Smooth muscle cell (in vitro differentiated cells): ENCODE data around the gene CNTROB. TPM values are rescaled to one million over a fixed set of nuclear protein-coding genes. Genes with fewer than 3 reads are reported as not detected.
A peak's percentile ranks its signal among the peaks of the same experiment; 100 is the strongest.

Source experiments
- DNase-seq: peaks from one replicate; lab custom pipeline; 2025; ENCODE audit not compliant: unreplicated experiment; lab: John Stamatoyannopoulos, UW
- H2AFZ ChIP-seq: fragments of 200-600 bp; sonication (generic); 2 replicates; pipeline ENCODE4 v1.6.0; 2016; ENCODE audit warnings: antibody characterized with exemption, low read depth, mild to moderate bottlenecking
- H3F3A ChIP-seq: fragments of 200-600 bp; sonication (generic); 2 replicates; pipeline ENCODE4 v1.6.0; 2017; ENCODE audit warnings: antibody characterized with exemption, low read depth
- H3K27ac ChIP-seq: fragments of 200-600 bp; sonication (generic); 2 replicates; pipeline ENCODE4 v1.5.1; 2016; ENCODE audit warnings: low read depth, mild to moderate bottlenecking
- H3K27me3 ChIP-seq: fragments of 200-600 bp; sonication (generic); 2 replicates; pipeline ENCODE4 v1.6.1; 2016; ENCODE audit warnings: low read depth, mild to moderate bottlenecking
- H3K36me3 ChIP-seq: fragments of 200-600 bp; sonication (generic); 2 replicates; pipeline ENCODE4 v1.5.1; 2016; ENCODE audit warnings: low read depth
- H3K4me1 ChIP-seq: fragments of 200-600 bp; sonication (generic); 2 replicates; pipeline ENCODE4 v1.5.1; 2016; ENCODE audit warnings: low read depth
- H3K4me2 ChIP-seq: fragments of 200-600 bp; sonication (generic); 2 replicates; pipeline ENCODE4 v1.6.0; 2016; ENCODE audit warnings: mild to moderate bottlenecking
- H3K4me3 ChIP-seq: fragments of 200-600 bp; sonication (generic); 2 replicates; pipeline ENCODE4 v1.5.1; 2016; ENCODE audit warnings: mild to moderate bottlenecking
- H3K79me2 ChIP-seq: fragments of 200-600 bp; sonication (generic); 2 replicates; pipeline ENCODE4 v1.6.0; 2016; ENCODE audit warnings: low read depth, mild to moderate bottlenecking
- H3K9ac ChIP-seq: fragments of 200-600 bp; sonication (generic); 2 replicates; pipeline ENCODE4 v1.6.0; 2016; ENCODE audit warnings: low read depth
- H3K9me3 ChIP-seq: fragments of 200-600 bp; sonication (generic); replicated peaks from 2 replicates; pipeline ENCODE4 v1.5.1; 2016; ENCODE audit warnings: low read depth
- H4K20me1 ChIP-seq: fragments of 200-600 bp; sonication (generic); 2 replicates; pipeline ENCODE4 v1.6.0; 2016; ENCODE audit warnings: low read depth
- CTCF ChIP-seq: fragments of 200-600 bp; sonication (generic); IDR thresholded peaks from 2 replicates; pipeline ENCODE4 v1.5.1; 2017; ENCODE audit warnings: borderline replicate concordance, mild to moderate bottlenecking, antibody characterized with exemption; ENCODE audit not compliant: insufficient read depth, poor library complexity, severe bottlenecking
- WGBS: methylation state at CpG from one replicate; pipeline ENCODE4 v1.1.7; 2016; ENCODE audit warnings: low lambda C conversion rate; 5-methylcytosine and 5-hydroxymethylcytosine counted together
- polyA plus RNA-seq: library from polyadenylated mRNA; unstranded; fragments of >200 nt; fragmentation: Nextera tagmentation; extraction: Ambion mirVana; gene quantifications from 2 replicates; pipeline ENCODE4 v1.2.1, GENCODE V29; 2016
- total RNA-seq: library from RNA; depleted of rRNA; stranded (reverse); fragments of >200 nt; gene quantifications from 2 replicates; pipeline ENCODE4 v1.2.3, GENCODE V29; 2014

Gene CNTROB
- total and polyA plus RNA-seq, 2 experiments from 2014 or later = 11.1 to 20.6 TPM

GRCh38 chr17:7977805-7978204 lies 45.8 kb downstream of the CNTROB start:
- H3K9me3 ChIP-seq = peaks cover 4% of the 10 kb centered on the region
- no peak overlapping the region for H2AFZ ChIP-seq
- H3K36me3 ChIP-seq = no peaks in the 10 kb centered on the region
- DNase-seq = no peak
- 92% methylated on average over 5 of the region's 5 CpGs for WGBS
- no peak overlapping the region for H3K4me2 ChIP-seq
- H3K4me3 ChIP-seq = no peak overlapping the region
- H3K4me1 ChIP-seq = peaks cover 4% of the 10 kb centered on the region
- no peaks in the 10 kb centered on the region for H3K79me2 ChIP-seq
- no peak overlapping the region for H3K27ac ChIP-seq
- no peak for TF ChIP-seq CTCF
- no peak overlapping the region for H3K9ac ChIP-seq
- no peaks in the 10 kb centered on the region for H3F3A ChIP-seq
- H3K27me3 ChIP-seq = no peaks in the 10 kb centered on the region
- no peaks in the 10 kb centered on the region for H4K20me1 ChIP-seq

GRCh38 chr17:7982173-7982572 lies 50.2 kb downstream of the CNTROB start:
- Histone ChIP-seq H3K9me3 (no peaks in the 10 kb centered on the region), H3K27ac (peak overlapping the region; percentile 86), H3K4me3 (peak overlapping the region; percentile 1), H2AFZ (peak overlapping the region; percentile 49), H3K9ac (peak overlapping the region; percentile 61), H3F3A (no peaks in the 10 kb centered on the region), H3K36me3 (no peaks in the 10 kb centered on the region), H3K79me2 (no peaks in the 10 kb centered on the region), H4K20me1 (no peaks in the 10 kb centered on the region), H3K4me2 (peak overlapping the region; percentile 80), H3K27me3 (no peaks in the 10 kb centered on the region), H3K4me1 (peaks cover 4% of the 10 kb centered on the region)
- no peak for DNase-seq
- 16% methylated on average over 7 of the region's 7 CpGs for WGBS
- no peak for TF ChIP-seq CTCF

GRCh38 chr17:7982666-7983065 lies 50.7 kb downstream of the CNTROB start:
- Histone ChIP-seq H3K4me1 (peaks cover 4% of the 10 kb centered on the region), H3K4me2 (peak overlapping the region; percentile 80)

More at GRCh38 chr17:7982666-7983065, 50.7 kb downstream of the CNTROB start:
- WGBS = 75% methylated on average over 6 of the region's 6 CpGs
- Histone ChIP-seq H3K9me3 (no peaks in the 10 kb centered on the region), H3K4me3 (peak overlapping the region; percentile 1), H3K9ac (peak overlapping the region; percentile 61), H3K27me3 (no peaks in the 10 kb centered on the region), H3F3A (no peaks in the 10 kb centered on the region), H4K20me1 (no peaks in the 10 kb centered on the region), H3K36me3 (no peaks in the 10 kb centered on the region), H3K27ac (peak overlapping the region; percentile 86), H3K79me2 (no peaks in the 10 kb centered on the region), H2AFZ (peak overlapping the region; percentile 49)
- peak; percentile 8 for TF ChIP-seq CTCF
- no peak for DNase-seq
